Spleen (tissue), 13 donors: Measurements from ENCODE around the gene ASF1B. TPM values are rescaled to one million over a fixed set of nuclear protein-coding genes. Genes with fewer than 3 reads are reported as not detected.
A peak's percentile ranks its signal among the peaks of the same experiment; 100 is the strongest.
"Not testable (repeated sequence)": the region's sequence is repeated elsewhere in the genome, so short reads cannot be mapped to it uniquely, and the experiment has no call there.

Experiments used
- DNase-seq: peaks from one replicate; pipeline ENCODE4 v3.0.0-alpha.2; 2020
- H3K27ac ChIP-seq, 8 donors: fragments of 200-600 bp; sonication (generic) in 7 of 8; 1 replicate in 4 of 8; 2 replicates in 4 of 8; pipeline versions ENCODE4 v1.5.0 to v1.8.0; 2016 to 2021; ENCODE audit warnings: inconsistent platforms in 4 of 8, mild to moderate bottlenecking in 4 of 8, moderate library complexity in 1 of 8
- H3K27me3 ChIP-seq, 7 donors: fragments of 200-600 bp; sonication (generic) in 6 of 7; replicated peaks in 1 of 7; 1 replicate in 4 of 7; 2 replicates in 3 of 7; pipeline versions ENCODE4 v1.5.0 to v1.8.0; 2016 to 2021; ENCODE audit warnings: inconsistent platforms in 3 of 7, mild to moderate bottlenecking in 1 of 7
- H3K36me3 ChIP-seq, 6 donors: fragments of 200-600 bp; sonication (generic) in 5 of 6; 1 replicate in 4 of 6; 2 replicates in 2 of 6; pipeline versions ENCODE4 v1.5.0 to v1.8.0; 2016 to 2021; ENCODE audit warnings: inconsistent platforms in 2 of 6
- H3K4me1 ChIP-seq, 6 donors: fragments of 200-600 bp; sonication (generic) in 5 of 6; 1 replicate in 3 of 6; 2 replicates in 3 of 6; pipeline versions ENCODE4 v1.5.0 to v1.8.0; 2016 to 2021; ENCODE audit warnings: inconsistent platforms in 3 of 6
- H3K4me3 ChIP-seq, 8 donors: fragments of 200-600 bp; sonication (generic) in 7 of 8; 1 replicate in 4 of 8; 2 replicates in 4 of 8; pipeline versions ENCODE4 v1.5.0 to v1.8.0; 2016 to 2021; ENCODE audit warnings: inconsistent platforms in 4 of 8, mild to moderate bottlenecking in 4 of 8, moderate library complexity in 2 of 8
- H3K9me3 ChIP-seq, 8 donors: fragments of 200-600 bp; sonication (generic) in 7 of 8; 1 replicate in 4 of 8; 2 replicates in 4 of 8; pipeline versions ENCODE4 v1.5.0 to v1.8.0; 2016 to 2021; ENCODE audit warnings: inconsistent platforms in 4 of 8
- POLR2A ChIP-seq, 3 donors: fragments of 450-650 bp; IDR thresholded peaks; one replicate each; pipeline ENCODE4 v1.5.1; 2017; ENCODE audit warnings: antibody characterized with exemption in 3 of 3, mild to moderate bottlenecking in 1 of 3
- POLR2AphosphoS5 ChIP-seq, 3 donors: sonication (generic); formaldehyde crosslinking; IDR thresholded peaks; one replicate each; pipeline ENCODE4 v1.5.1; 2017; ENCODE audit warnings: antibody characterized with exemption in 3 of 3
- WGBS, 5 donors: extraction: QIAGEN DNeasy Blood & Tissue Kit in 3 of 5; methylation state at CpG; one replicate each; pipeline versions ENCODE4 v1.1.5 to v1.1.7; 2013 to 2018; 5-methylcytosine and 5-hydroxymethylcytosine counted together
- intact Hi-C: fragments of 100-400 bp; cut with DNase I; formaldehyde crosslinking; loops from one replicate; pipeline ENCODE4 v1.15.0; 2023; ENCODE audit warnings: low total_unique reads
- long read RNA-seq, 2 donors: transcript quantifications; one replicate each; lab custom pipeline, GENCODE V29; 2026
- polyA plus RNA-seq, 3 donors: library from polyadenylated mRNA; stranded (reverse); fragments of 200-250 nt; gene quantifications; one replicate each; pipeline ENCODE4 v1.2.1, GENCODE V29; 2013
- total RNA-seq, 7 donors: library from RNA; depleted of rRNA in 3 of 7; stranded (reverse); fragments of >200 nt in 3 of 7; fragmentation: NEBNext Ultra II Directional in 4 of 7; extraction: Animal tissue kit (Norgen Biotek cat#: 25700) in 4 of 7; gene quantifications; one replicate each; pipeline versions ENCODE4 v1.1.0 to v1.2.1, GENCODE V29; 2016 to 2021
- TF ChIP-seq, protein P1 (sequence below), 11 experiments: fragments of 200-600 bp in 7 of 11; fragments of 450-650 bp in 4 of 11; sonication (generic) in 4 of 11; IDR thresholded peaks in 8 of 11; conservative IDR thresholded peaks in 3 of 11; 1 replicate in 7 of 11; 2 replicates in 4 of 11; pipeline versions ENCODE4 v1.4.0 to v1.8.0; 2016 to 2021; ENCODE audit warnings: antibody characterized with exemption in 11 of 11, inconsistent platforms in 4 of 11, mild to moderate bottlenecking in 1 of 11
- donor health status: healthy with polysubstance abuse.
- donor health status: DM: no; HTN: no; CAD: no; lungs with moderate emphysema.
- donor health status: DM: no; HTN: no; CAD: no.
- donor health status: Bipolar disorder and iron deficiency.
- donor health status: healthy.
- donor health status: DM: no; HTN: no; CAD: no.
- donor health status: DM: yes; HTN: yes; CAD: no.

Gene ASF1B
- total RNA-seq (10 to 100 TPM in 3 of 7 donors, 1 to 10 TPM in 4; 4.0 to 24.8 (median 7.0) TPM), polyA plus RNA-seq (10 to 100 TPM in 2 of 3 donors, 1 to 10 TPM in 1; 3.8 to 12.5 (median 10.1) TPM)
- long read RNA-seq, donor 1, transcript ASF1B-201 (4 exons, 2,059 nt) = major isoform, 9 of 10 reads
- long read RNA-seq, donor 1, partial matches to known transcripts = 0 of 10 reads
- long read RNA-seq, donor 1, other reads (novel, unspliced or antisense) = 0 of 10 reads
- long read RNA-seq, donor 2, transcript ASF1B-201 (4 exons, 2,059 nt) = major isoform, 8 of 8 reads
- long read RNA-seq, donor 2, partial matches to known transcripts = 0 of 8 reads
- long read RNA-seq, donor 2, other reads (novel, unspliced or antisense) = 0 of 8 reads

DNA sequence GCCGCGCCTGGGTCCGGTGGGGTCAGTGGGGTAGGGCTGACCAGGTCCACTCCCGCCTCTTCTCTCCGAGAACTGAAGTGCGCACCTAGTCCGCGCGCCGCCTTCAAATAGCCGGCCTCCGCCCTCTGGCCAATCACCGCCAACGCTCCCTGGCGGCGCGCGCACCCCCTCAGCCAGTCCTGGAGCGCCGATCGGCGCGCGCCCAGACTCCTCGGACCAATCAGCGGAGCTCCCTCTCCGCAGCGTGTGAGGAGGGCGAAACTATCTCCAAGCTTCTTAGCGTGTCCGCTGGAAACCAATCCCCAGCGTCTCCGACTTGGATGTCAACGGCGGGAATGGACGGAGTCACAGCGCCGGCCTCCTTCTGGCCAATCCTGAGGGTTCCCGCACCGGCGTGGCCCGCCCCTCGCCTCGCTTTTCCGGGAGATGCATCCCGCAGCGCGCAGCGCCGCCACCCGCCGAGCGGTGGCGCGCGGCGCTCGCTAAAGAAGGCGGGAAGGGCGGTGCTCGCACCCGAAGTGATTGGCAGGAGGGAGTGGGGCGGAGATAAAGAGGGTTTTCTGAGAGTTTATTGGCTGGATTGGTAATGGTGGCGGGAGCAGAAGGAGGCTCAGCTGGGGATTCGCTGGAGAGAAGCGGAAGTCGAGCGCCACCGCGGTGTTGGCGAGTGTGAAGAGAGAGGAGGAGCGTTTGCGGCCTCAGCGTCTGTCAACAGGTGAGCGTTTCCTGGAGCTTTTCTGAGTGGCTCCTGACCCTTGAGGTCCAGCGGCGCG lies at the start of gene ASF1B:
TSS of gene ASF1B (minus strand) at position 81 of the 773 bp plus-strand sequence. CDS start 133 bp downstream, outside the sequence.
- Histone ChIP-seq H3K36me3 (peaks cover 0 to 3% (median 0%) of the 10 kb centered on the region in 6 donors), H3K9me3 (no peaks in the 10 kb centered on the region), H3K4me1 (peaks cover 17 to 64% (median 47%) of the 10 kb centered on the region in 6 donors), H3K27me3 (no peaks in the 10 kb centered on the region), H3K4me3 (peak within 1 kb of the TSS; percentile 66 to 93 (median 76)), H3K27ac (peak within 1 kb of the TSS; percentile 96 to 99 (median 98))
- peak; percentile 99 for DNase-seq
- 0 to 1% (median 0%) methylated on average over 48 to 78 of the region's 78 CpGs for WGBS, 5 donors
- intact Hi-C loops = loop anchor here (10.0 kb wide), 1 partner anchor 52 kb away; the partner anchor contains the start of gene C19orf67
- TF ChIP-seq POLR2AphosphoS5 (IDR thresholded peaks at IDR 0.05) (peak; percentile 91 to 95 (median 92)), POLR2A (IDR thresholded peaks at IDR 0.05) (peak in 1 of 3 donors; percentile 73)
- TF ChIP-seq, protein P1, sequence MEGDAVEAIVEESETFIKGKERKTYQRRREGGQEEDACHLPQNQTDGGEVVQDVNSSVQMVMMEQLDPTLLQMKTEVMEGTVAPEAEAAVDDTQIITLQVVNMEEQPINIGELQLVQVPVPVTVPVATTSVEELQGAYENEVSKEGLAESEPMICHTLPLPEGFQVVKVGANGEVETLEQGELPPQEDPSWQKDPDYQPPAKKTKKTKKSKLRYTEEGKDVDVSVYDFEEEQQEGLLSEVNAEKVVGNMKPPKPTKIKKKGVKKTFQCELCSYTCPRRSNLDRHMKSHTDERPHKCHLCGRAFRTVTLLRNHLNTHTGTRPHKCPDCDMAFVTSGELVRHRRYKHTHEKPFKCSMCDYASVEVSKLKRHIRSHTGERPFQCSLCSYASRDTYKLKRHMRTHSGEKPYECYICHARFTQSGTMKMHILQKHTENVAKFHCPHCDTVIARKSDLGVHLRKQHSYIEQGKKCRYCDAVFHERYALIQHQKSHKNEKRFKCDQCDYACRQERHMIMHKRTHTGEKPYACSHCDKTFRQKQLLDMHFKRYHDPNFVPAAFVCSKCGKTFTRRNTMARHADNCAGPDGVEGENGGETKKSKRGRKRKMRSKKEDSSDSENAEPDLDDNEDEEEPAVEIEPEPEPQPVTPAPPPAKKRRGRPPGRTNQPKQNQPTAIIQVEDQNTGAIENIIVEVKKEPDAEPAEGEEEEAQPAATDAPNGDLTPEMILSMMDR (IDR thresholded peaks at IDR 0.05 in 8 of 11, conservative IDR thresholded peaks at IDR 0.05 in 3 of 11) = peak; percentile 90 to 100 (median 98)

DNA sequence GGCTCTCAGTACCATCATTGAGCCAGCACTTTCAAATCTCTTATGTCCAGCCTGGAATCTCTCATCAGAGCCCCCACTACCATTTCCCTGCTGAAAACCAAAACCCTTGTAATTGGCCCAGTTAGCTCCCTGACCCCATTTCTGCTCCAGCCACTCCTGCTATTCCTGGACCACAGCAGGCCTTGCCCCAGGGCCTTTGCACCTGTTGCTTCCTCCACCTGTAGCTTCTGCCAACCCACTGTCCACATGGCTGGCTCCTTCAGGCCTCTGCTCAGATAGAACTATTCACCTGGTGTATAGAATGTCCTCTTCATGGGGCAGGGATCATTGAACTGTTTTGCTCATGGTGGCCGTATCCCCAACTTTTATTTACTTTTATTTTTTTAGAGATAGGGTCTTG lies 49.3 kb upstream of the ASF1B start:
- WGBS, 5 donors = 89 to 100% (median 93%) methylated on average over 1 of the region's 1 CpG

DNA sequence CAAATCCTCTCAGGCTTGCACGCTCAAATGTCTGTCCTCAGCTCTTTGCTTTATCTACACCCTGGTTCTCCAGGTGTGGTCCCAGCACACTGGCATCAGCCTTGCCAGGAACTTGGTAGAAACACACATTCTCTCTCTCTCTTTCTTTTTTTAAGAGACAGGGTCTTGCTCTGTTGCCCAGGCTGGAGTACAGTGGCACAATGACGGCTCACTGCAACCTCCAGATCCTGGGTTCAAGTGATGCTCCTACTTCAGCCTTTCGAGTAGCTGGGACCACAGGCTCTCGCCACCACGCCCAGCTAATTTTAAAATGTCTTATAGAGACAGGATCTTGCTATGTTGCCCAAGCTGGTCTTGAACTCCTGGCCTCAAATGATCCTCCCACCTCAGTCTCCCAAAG lies 48.8 kb upstream of the ASF1B start:
- intact Hi-C loops = no loop called here
- Histone ChIP-seq H3K4me1 (peaks cover 0 to 13% (median 0%) of the 10 kb centered on the region in 6 donors), H3K27ac (no peak overlapping the region), H3K36me3 (no peaks in the 10 kb centered on the region), H3K27me3 (no peaks in the 10 kb centered on the region), H3K4me3 (no peak overlapping the region), H3K9me3 (no peaks in the 10 kb centered on the region)
- TF ChIP-seq, protein P1 (IDR thresholded peaks at IDR 0.05 in 8 of 11, conservative IDR thresholded peaks at IDR 0.05 in 3 of 11) = no peak
- TF ChIP-seq POLR2AphosphoS5 (IDR thresholded peaks at IDR 0.05) = no peak
- no peak for TF ChIP-seq POLR2A (IDR thresholded peaks at IDR 0.05)
- no peak for DNase-seq
- 93 to 97% (median 94%) methylated on average over 5 of the region's 5 CpGs for WGBS, 5 donors

More for the DNA sequence above, 49.3 kb upstream of the ASF1B start:
- intact Hi-C loops, H3K9me3 ChIP-seq, H3K4me3 ChIP-seq, H3K27me3 ChIP-seq, H3K36me3 ChIP-seq, H3K27ac ChIP-seq, DNase-seq: not testable (repeated sequence)
- peaks cover 0 to 13% (median 0%) of the 10 kb centered on the region in 6 donors for H3K4me1 ChIP-seq

DNA sequence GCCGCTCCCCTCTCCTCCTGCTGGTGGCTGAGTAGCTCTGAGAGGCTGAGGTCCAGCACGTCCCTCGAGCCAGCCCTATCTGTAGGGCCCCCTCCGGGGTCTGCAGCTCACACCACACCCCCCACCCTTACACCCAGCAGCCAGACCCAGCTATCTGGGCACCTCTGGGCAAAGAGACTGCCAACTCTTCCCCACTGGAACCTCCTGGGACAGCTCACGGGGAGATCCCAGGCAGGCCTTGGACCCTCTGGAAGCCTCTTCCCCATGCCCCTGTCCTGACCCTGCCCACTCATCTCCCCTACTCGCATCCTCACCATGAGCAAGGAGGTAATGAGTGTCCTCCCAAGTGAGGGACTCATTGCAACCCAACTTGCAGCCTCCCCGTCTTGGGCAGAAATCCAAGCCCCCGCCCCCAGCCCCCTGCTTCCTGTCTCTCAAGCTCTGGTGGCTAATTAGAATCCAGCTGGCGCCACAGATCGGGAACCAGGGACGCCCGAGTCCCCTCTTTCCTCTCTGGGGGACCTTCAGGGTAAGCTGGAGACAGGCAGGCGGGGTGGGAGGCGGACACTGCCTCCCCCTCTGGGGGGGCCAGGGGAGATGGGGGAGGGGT lies 47.5 kb upstream of the ASF1B start:
- no peak for DNase-seq
- Histone ChIP-seq H3K4me3 (no peak overlapping the region), H3K36me3 (no peaks in the 10 kb centered on the region), H3K27ac (no peak overlapping the region), H3K4me1 (peaks cover 0 to 13% (median 0%) of the 10 kb centered on the region in 6 donors), H3K27me3 (no peaks in the 10 kb centered on the region), H3K9me3 (no peaks in the 10 kb centered on the region)
- intact Hi-C loops = no loop called here
- 39 to 51% (median 48%) methylated on average over 11 to 14 of the region's 14 CpGs for WGBS, 5 donors
- TF ChIP-seq POLR2A (IDR thresholded peaks at IDR 0.05) (no peak), POLR2AphosphoS5 (IDR thresholded peaks at IDR 0.05) (no peak)
- TF ChIP-seq, protein P1 (IDR thresholded peaks at IDR 0.05 in 8 of 11, conservative IDR thresholded peaks at IDR 0.05 in 3 of 11) = no peak
